CD14-positive monocyte (primary cell): ENCODE measurements around the gene GPR12. TPM values are rescaled to one million over a fixed set of nuclear protein-coding genes. Genes with fewer than 3 reads are reported as not detected.
"Not testable (repeated sequence)": the region's sequence is repeated elsewhere in the genome, so short reads cannot be mapped to it uniquely, and the experiment has no call there.

Experiments
- DNase-seq, 3 donors: peaks; one replicate each; pipeline ENCODE4 v3.0.0-alpha.2; 2011 to 2022
- H2AFZ ChIP-seq: 2 replicates; pipeline ENCODE4 v1.6.0; 2012; ENCODE audit warnings: mild to moderate bottlenecking, low read depth, low read length, inconsistent platforms; ENCODE audit not compliant: insufficient read depth, poor library complexity, severe bottlenecking
- H3K27ac ChIP-seq, 2 donors: 1 replicate in 1 of 2; 2 replicates in 1 of 2; pipeline ENCODE4 v1.5.1; 2012 to 2013; ENCODE audit warnings: low read length in 2 of 2, control low read depth in 1 of 2, inconsistent platforms in 1 of 2, low read depth in 1 of 2, mild to moderate bottlenecking in 1 of 2
- H3K27me3 ChIP-seq, 2 donors: one replicate each; pipeline versions ENCODE4 v1.6.0 to v1.6.1; 2011 to 2013; ENCODE audit warnings: low read length in 2 of 2; ENCODE audit not compliant: control insufficient read depth in 2 of 2, insufficient read depth in 2 of 2
- H3K36me3 ChIP-seq, 2 donors: replicated peaks in 1 of 2; 1 replicate in 1 of 2; 2 replicates in 1 of 2; pipeline versions ENCODE4 v1.5.1 to v1.6.1; 2012 to 2013; ENCODE audit warnings: low read length in 2 of 2, control low read depth in 1 of 2, inconsistent platforms in 1 of 2, mild to moderate bottlenecking in 1 of 2; ENCODE audit not compliant: insufficient read depth in 2 of 2, control insufficient read depth in 1 of 2
- H3K4me1 ChIP-seq, 2 donors: 1 replicate in 1 of 2; 2 replicates in 1 of 2; pipeline versions ENCODE4 v1.5.1 to v1.6.1; 2012 to 2013; ENCODE audit warnings: low read length in 2 of 2, control low read depth in 1 of 2, inconsistent platforms in 1 of 2, mild to moderate bottlenecking in 1 of 2, moderate library complexity in 1 of 2; ENCODE audit not compliant: insufficient read depth in 2 of 2, control insufficient read depth in 1 of 2
- H3K4me2 ChIP-seq: replicated peaks from 2 replicates; pipeline ENCODE3; 2012; ENCODE audit warnings: low read length, moderate library complexity, mild to moderate bottlenecking; ENCODE audit not compliant: poor library complexity, severe bottlenecking; ENCODE audit errors: extremely low read depth
- H3K4me3 ChIP-seq, 3 experiments: fragments of 200-600 bp in 1 of 3; sonication (generic) in 1 of 3; replicated peaks in 1 of 3; 1 replicate in 2 of 3; 2 replicates in 1 of 3; pipeline ENCODE4 v1.5.1; 2011 to 2013; ENCODE audit warnings: low read length in 3 of 3, mild to moderate bottlenecking in 3 of 3, control low read depth in 2 of 3, low read depth in 2 of 3, inconsistent platforms in 1 of 3, moderate library complexity in 1 of 3
- H3K79me2 ChIP-seq: 2 replicates; pipeline ENCODE4 v1.6.0; 2012; ENCODE audit warnings: mild to moderate bottlenecking, control low read depth, inconsistent platforms, low read length, moderate library complexity; ENCODE audit not compliant: insufficient read depth
- H3K9ac ChIP-seq: 2 replicates; pipeline ENCODE4 v1.6.0; 2017; ENCODE audit warnings: low read length, mild to moderate bottlenecking; ENCODE audit not compliant: insufficient read depth, poor library complexity, severe bottlenecking
- H3K9me3 ChIP-seq, 2 donors: replicated peaks in 1 of 2; 1 replicate in 1 of 2; 2 replicates in 1 of 2; pipeline versions ENCODE4 v1.5.1 to v1.6.1; 2012 to 2013; ENCODE audit warnings: low read length in 2 of 2, control low read depth in 1 of 2; ENCODE audit not compliant: control insufficient read depth in 1 of 2, insufficient read depth in 1 of 2
- H4K20me1 ChIP-seq: 2 replicates; pipeline ENCODE4 v1.6.0; 2012; ENCODE audit warnings: mild to moderate bottlenecking, low read length, control low read depth, moderate library complexity; ENCODE audit not compliant: insufficient read depth
- H3K27ac Mint-ChIP-seq, 7 donors: one replicate each; pipeline ENCODE4 v1.8.0; 2020; ENCODE audit warnings: mild to moderate bottlenecking in 7 of 7, mixed read lengths in 7 of 7, moderate library complexity in 6 of 7, inconsistent platforms in 2 of 7
- H3K27me3 Mint-ChIP-seq, 3 donors: one replicate each; pipeline ENCODE4 v1.8.0; 2021 to 2022; ENCODE audit warnings: low read depth in 3 of 3, mild to moderate bottlenecking in 3 of 3, mixed read lengths in 3 of 3, moderate library complexity in 3 of 3, inconsistent platforms in 1 of 3
- H3K36me3 Mint-ChIP-seq, 2 donors: one replicate each; pipeline ENCODE4 v1.8.0; 2020; ENCODE audit warnings: mixed read lengths in 2 of 2, inconsistent platforms in 1 of 2, mild to moderate bottlenecking in 1 of 2
- H3K4me1 Mint-ChIP-seq: one replicate; pipeline ENCODE4 v1.8.0; 2020; ENCODE audit warnings: mild to moderate bottlenecking, mixed read lengths
- H3K4me3 Mint-ChIP-seq, 2 donors: one replicate each; pipeline ENCODE4 v1.8.0; 2020; ENCODE audit warnings: mild to moderate bottlenecking in 2 of 2, mixed read lengths in 2 of 2, moderate library complexity in 1 of 2
- H3K9me3 Mint-ChIP-seq, 7 donors: one replicate each; pipeline ENCODE4 v1.8.0; 2020 to 2022; ENCODE audit warnings: mixed read lengths in 7 of 7, mild to moderate bottlenecking in 6 of 7, moderate library complexity in 6 of 7, inconsistent platforms in 2 of 7
- WGBS: methylation state at CpG from one replicate; pipeline ENCODE4 v1.1.5; 2013; ENCODE audit warnings: missing lambda C conversion rate; ENCODE audit not compliant: insufficient coverage; 5-methylcytosine and 5-hydroxymethylcytosine counted together
- intact Hi-C, 2 donors: fragments of 100-400 bp; cut with micrococcal nuclease; formaldehyde crosslinking; loops; one replicate each; pipeline versions ENCODE4 v1.15.0 to v1.15.1; 2023
- polyA plus RNA-seq, 3 donors: library from polyadenylated mRNA; depleted of rRNA in 1 of 3; unstranded in 2 of 3; stranded (reverse) in 1 of 3; fragments of 300-500 nt in 2 of 3; fragments of >200 nt in 1 of 3; fragmentation: Illumina TruSeq in 2 of 3; gene quantifications; 1 replicate in 2 of 3; 2 replicates in 1 of 3; pipeline ENCODE4 v1.2.3, GENCODE V29; 2012 to 2021
- TF ChIP-seq, protein P1 (sequence below): fragments of 200-600 bp; IDR thresholded peaks from one replicate; pipeline ENCODE4 v1.8.0; 2022; ENCODE audit warnings: antibody characterized with exemption, mild to moderate bottlenecking

Gene GPR12
- polyA plus RNA-seq, 3 donors, result not detected

DNA sequence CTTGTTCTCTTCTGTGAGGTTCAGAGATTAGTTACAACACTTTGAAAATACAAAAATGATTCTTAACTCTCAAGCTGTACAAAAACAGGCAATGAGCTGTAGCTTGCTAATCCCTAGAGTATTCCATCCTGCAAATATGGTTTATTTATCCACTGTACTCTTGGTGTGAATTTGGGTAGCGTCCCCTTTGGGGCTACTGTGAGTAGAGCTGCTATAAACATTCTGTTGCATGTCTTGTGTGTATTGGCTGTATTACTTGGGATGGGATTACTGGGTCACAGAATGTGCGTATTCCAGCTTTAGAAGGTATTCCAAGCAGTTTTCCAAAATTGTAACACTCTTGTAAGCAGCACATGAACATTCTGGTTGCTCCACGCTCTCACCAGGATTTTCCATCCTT is 33.5 kb downstream of the GPR12 start:
- Mint-ChIP-seq H3K36me3 (no peaks in the 10 kb centered on the region), H3K27me3 (peaks cover 0 to 1% (median 0%) of the 10 kb centered on the region in 3 donors), H3K27ac (no peak overlapping the region), H3K4me3 (no peak overlapping the region), H3K9me3 (peaks cover 0 to 3% (median 0%) of the 10 kb centered on the region in 7 donors), H3K4me1 (peaks cover 4% of the 10 kb centered on the region)
- H3K9me3 ChIP-seq, result no peaks in the 10 kb centered on the region
- no peak overlapping the region for H2AFZ ChIP-seq
- no peak overlapping the region for H3K9ac ChIP-seq
- TF ChIP-seq, protein P1, sequence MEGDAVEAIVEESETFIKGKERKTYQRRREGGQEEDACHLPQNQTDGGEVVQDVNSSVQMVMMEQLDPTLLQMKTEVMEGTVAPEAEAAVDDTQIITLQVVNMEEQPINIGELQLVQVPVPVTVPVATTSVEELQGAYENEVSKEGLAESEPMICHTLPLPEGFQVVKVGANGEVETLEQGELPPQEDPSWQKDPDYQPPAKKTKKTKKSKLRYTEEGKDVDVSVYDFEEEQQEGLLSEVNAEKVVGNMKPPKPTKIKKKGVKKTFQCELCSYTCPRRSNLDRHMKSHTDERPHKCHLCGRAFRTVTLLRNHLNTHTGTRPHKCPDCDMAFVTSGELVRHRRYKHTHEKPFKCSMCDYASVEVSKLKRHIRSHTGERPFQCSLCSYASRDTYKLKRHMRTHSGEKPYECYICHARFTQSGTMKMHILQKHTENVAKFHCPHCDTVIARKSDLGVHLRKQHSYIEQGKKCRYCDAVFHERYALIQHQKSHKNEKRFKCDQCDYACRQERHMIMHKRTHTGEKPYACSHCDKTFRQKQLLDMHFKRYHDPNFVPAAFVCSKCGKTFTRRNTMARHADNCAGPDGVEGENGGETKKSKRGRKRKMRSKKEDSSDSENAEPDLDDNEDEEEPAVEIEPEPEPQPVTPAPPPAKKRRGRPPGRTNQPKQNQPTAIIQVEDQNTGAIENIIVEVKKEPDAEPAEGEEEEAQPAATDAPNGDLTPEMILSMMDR, result no peak
- DNase-seq, result no peak
- no peak overlapping the region for H3K27ac ChIP-seq
- intact Hi-C loops, result no loop called here
- H3K4me3 ChIP-seq, result no peak overlapping the region
- no CpG with 5 or more reads among the region's 3 CpGs for WGBS
- H3K4me1 ChIP-seq, result peaks cover 0 to 2% of the 10 kb centered on the region in 2 donors
- H3K27me3 ChIP-seq, result no peaks in the 10 kb centered on the region
- no peak overlapping the region for H3K4me2 ChIP-seq
- no peaks in the 10 kb centered on the region for H3K36me3 ChIP-seq
- H3K79me2 ChIP-seq, result no peaks in the 10 kb centered on the region
- no peaks in the 10 kb centered on the region for H4K20me1 ChIP-seq

DNA sequence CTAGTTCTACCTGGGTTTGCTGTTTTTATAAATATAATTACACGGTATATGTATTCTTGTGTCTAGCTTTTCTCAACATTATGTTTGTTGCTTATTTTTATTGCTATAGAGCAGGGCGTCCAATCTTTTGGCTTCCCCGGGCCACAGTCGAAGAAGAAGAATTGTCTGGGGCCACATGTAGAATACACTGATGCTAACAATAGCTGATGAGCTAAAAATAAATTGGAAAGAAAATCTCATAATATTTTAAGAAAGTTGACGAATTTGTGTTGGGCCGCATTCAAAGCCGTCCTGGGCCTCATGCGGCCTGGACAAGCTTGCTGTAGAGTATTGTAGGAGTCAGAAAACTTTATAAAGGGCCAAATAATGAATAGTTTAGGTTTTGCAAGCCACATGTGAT is 33.9 kb downstream of the GPR12 start:
- H3K9me3 Mint-ChIP-seq, result peaks cover 0 to 3% (median 0%) of the 10 kb centered on the region in 7 donors
- intact Hi-C loops, result no loop called here
- Histone ChIP-seq H2AFZ (no peak overlapping the region), H3K27ac (no peak overlapping the region), H3K4me3 (no peak overlapping the region), H3K9ac (no peak overlapping the region), H4K20me1 (no peaks in the 10 kb centered on the region), H3K36me3 (no peaks in the 10 kb centered on the region), H3K4me2 (no peak overlapping the region), H3K79me2 (no peaks in the 10 kb centered on the region), H3K9me3 (no peaks in the 10 kb centered on the region), H3K27me3 (no peaks in the 10 kb centered on the region), H3K4me1 (peaks cover 4 to 6% of the 10 kb centered on the region in 2 donors)
- H3K4me1 Mint-ChIP-seq, result peaks cover 8% of the 10 kb centered on the region
- no peaks in the 10 kb centered on the region for H3K36me3 Mint-ChIP-seq
- no peak for DNase-seq
- peaks cover 0 to 5% (median 0%) of the 10 kb centered on the region in 3 donors for H3K27me3 Mint-ChIP-seq
- no peak overlapping the region for H3K27ac Mint-ChIP-seq
- TF ChIP-seq, protein P1, result no peak
- WGBS, result 100% methylated on average over 2 of the region's 8 CpGs
- H3K4me3 Mint-ChIP-seq, result no peak overlapping the region

DNA sequence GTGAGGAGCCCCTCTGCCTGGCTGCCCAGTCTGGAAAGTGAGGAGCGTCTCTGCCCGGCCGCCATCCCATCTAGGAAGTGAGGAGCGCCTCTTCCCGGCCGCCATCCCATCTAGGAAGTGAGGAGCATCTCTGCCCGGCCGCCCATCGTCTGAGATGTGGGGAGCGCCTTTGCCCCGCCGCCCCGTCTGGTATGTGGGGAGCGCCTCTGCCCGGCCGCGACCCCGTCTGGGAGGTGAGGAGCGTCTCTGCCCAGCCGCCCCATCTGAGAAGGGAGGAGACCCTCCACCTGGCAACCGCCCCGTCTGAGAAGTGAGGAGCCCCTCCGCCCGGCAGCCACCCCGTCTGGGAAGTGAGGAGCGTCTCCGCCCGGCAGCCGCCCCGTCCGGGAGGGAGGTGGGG is 37.0 kb downstream of the GPR12 start:
- H3K36me3 ChIP-seq, DNase-seq, H4K20me1 ChIP-seq, H3K4me2 ChIP-seq, H3K27me3 ChIP-seq, H3K9me3 Mint-ChIP-seq, intact Hi-C loops, H3K36me3 Mint-ChIP-seq, H3K79me2 ChIP-seq, H2AFZ ChIP-seq, H3K27ac Mint-ChIP-seq, H3K9ac ChIP-seq, H3K27ac ChIP-seq, H3K27me3 Mint-ChIP-seq, H3K4me3 Mint-ChIP-seq, H3K4me3 ChIP-seq, H3K9me3 ChIP-seq: not testable (repeated sequence)
- peaks cover 12 to 17% of the 10 kb centered on the region in 2 donors for H3K4me1 ChIP-seq
- H3K4me1 Mint-ChIP-seq, result peaks cover 23% of the 10 kb centered on the region
- WGBS, result no CpG with 5 or more reads among the region's 31 CpGs
